D341Med (cell line): Measurements from ENCODE around the gene SLC25A51.
A peak's percentile ranks its signal among the peaks of the same experiment; 100 is the strongest.

Experiments
- DNase-seq: peaks from one replicate; pipeline ENCODE4 v3.0.0; 2012; ENCODE audit warnings: low spot score

SLC25A51 gene

DNA sequence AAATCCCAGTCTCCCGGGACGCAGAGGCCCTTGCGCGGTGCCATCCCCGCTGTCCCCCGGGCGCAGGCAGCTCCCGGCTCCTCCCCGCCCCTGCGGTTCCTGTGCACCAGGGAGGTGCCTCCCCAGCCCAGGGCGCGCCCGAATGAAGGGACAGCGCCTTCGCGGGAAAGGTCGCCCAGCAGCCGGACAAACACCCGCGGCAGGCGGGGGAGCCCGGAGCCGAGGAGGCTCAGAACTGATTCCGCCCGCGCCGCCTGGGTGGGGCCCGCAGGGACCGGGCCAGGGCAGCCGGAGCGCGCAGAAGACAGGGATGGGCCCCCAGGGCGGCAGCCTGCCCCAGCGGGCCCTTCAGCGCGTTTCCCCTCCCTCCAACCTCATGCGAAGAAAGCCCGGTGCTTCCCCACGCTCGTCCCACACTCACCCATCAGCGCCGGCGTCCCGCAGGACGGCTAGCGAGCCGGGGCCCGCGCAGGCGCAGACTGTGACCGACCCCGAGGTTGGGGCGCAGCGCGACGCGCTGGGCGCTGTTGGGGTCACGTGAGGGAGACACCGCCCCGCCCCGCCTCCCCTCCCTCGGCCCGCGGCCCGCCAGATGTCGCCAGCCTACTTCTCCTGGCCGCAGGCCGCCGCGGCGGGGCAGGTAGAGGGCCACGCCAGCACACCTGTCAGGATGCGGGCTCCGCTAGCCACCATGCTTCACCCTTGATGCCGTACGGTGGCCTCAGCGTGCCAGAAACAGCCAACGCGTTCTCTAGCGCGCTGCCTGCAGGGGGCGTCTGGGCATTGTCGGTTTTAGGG is at the start of gene SLC25A51:
SLC25A51 (minus strand) TSS at position 481 of the 798 bp plus-strand sequence. CDS start 15,577 bp downstream, outside the sequence.
- DNase-seq: peak; percentile 98

GRCh38 chr9:37953206-37953774 is 49.4 kb upstream of the SLC25A51 start:
- no peak for DNase-seq

DNA sequence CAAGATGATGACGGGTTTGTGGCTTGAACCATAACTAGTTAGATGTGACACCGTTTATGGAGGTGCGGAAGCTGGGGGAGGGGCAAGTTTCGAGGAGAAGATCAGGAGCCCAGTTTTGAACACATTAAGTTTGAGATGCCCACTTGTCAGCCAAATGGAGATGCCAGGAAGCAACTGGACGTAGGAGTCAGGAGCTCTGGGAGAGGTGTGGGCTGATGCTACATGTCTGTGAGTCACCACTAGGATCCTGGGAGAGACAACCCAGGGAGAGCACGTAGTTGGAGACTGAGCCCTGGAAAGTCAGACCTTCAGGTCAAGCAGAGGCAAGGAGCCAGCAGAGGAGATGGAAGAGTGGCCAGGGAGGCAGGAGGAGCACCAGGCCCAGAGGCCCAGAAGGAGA is 48.8 kb upstream of the SLC25A51 start:
- DNase-seq: no peak

GRCh38 chr9:37951671-37952449 is 47.9 kb upstream of the SLC25A51 start:
- peak; percentile 42 for DNase-seq

DNA sequence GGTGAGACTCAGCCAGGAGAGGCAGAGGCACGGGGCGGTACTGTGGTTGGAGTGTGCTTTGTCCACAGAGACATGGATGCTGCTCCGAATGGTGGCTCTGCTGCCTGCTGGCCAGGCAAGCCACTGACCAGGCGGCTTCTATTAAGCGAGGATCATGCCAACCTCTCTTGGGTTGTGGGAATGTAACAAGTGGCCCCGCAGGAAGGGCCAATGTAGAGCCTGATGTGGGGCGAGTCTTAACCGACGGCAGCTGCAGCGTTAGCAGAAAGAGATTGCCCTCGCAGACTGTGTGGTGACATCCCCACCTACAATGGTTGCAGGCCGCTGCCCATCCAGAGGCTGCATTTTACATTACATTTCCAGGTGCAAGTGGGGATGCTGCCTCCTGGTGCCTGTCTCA is 46.6 kb upstream of the SLC25A51 start:
- DNase-seq: no peak

DNA sequence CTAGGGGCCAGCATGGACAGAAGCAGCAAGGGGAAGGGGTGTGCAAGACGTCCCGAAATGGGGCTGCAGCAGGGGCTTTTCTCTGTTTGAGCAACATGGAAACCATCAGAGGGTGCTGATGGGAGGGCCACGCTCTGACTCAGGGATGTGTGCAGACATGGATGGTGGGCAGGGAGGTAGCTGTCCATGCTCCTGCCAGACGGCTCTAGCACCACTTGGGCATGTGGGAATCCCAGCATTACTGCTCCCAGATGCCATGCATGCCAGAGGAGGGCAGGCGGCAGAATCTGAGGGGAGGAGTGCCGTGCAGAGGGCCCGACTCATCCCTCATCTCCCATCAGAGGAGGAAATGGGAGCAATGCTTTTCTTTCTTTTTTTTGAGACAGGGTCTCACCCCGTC is 45.6 kb upstream of the SLC25A51 start:
- no peak for DNase-seq

GRCh38 chr9:37948417-37948980 is 44.6 kb upstream of the SLC25A51 start:
- DNase-seq: no peak

DNA sequence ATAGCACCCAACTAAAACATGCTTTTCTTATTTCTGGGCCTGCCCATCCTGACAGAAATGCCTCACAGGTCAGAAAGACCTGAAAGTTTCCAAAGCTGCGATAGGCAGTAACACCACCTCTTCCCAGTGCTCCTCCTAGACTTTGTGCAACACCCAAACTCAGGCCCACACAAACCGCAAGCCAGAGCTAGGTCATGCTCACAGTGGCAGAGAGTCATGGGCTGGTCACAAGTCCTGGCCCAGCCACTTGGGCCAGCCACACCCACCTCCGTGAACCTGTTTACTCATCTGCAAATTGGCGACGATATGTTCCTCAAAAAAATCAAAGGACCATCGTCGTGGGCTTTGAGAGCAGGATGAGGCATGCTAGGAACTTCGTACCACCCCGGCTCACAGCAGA is 44.0 kb upstream of the SLC25A51 start:
- no peak for DNase-seq

DNA sequence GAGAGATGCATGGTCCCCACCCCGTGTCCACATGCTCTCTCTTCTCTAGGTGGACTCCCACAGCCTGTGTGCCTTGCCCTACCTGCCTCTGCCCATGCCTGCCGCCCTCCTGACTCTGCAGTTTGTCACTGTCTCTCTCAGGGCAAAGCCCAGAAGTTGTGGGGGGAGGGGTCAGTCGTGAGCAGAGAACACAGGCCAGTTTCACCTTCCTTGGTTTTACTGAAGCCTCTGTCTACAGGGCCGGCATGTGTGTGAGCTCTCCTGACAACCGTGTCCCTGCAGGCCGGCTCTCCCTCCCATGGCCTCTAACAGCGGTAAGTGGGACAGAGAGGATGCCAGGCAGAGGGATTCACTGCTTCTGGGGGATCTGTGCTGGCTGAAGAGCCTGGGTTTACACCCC is 43.5 kb upstream of the SLC25A51 start:
- no peak for DNase-seq

- no peak for DNase-seq
Measured at GRCh38 chr9:37946971-37947370, 43.0 kb upstream of the SLC25A51 start.

- DNase-seq: no peak
Measured at GRCh38 chr9:37946041-37946440, 42.1 kb upstream of the SLC25A51 start.

GRCh38 chr9:37944671-37945481 is 40.9 kb upstream of the SLC25A51 start:
- DNase-seq: no peak

GRCh38 chr9:37944266-37944650 is 40.3 kb upstream of the SLC25A51 start:
- DNase-seq: no peak

DNA sequence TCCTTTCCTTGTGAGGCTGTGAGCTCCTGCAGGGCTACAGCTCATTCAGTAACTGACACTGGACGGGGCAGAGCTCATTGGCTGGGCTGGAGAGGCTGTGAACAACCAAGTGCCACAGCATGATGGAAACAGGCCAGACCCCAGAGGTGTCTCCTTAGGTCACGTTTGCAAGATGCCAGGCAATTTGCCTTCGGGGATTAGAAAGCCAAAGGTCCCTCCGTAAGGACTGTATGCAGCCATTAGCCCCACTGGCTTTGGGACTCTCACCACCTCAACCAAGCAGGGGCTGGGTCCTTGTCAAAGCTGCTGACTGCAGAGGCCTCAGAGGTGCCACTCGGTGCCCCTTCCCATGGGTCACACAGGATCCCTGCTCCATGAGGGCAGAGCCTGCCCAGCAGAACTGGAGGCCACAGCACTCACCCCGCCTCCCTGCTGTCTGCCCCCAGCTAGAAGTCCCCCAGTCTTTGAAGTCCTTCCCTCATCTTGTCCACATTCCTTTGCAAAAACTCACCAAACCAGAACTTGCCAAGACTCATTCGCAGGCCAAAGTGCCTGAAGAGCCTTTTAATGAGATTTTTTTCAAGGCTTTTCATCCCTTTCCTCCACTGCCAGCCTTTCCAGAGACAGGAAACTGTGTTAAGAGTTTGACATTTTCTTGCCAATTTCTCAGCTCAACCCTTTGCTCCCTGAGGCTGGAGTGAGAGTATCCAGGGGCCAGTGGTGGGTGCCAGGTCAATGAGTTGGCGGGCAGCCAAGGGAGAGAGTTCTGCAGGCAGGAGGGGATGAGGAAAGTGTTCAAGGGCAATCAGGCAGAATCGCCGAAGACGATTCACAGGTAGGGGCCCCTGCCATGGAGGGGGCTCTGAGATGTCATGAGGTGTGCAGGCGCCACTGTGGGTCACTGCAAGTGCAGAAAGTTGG is 39.7 kb upstream of the SLC25A51 start:
- no peak for DNase-seq

DNA sequence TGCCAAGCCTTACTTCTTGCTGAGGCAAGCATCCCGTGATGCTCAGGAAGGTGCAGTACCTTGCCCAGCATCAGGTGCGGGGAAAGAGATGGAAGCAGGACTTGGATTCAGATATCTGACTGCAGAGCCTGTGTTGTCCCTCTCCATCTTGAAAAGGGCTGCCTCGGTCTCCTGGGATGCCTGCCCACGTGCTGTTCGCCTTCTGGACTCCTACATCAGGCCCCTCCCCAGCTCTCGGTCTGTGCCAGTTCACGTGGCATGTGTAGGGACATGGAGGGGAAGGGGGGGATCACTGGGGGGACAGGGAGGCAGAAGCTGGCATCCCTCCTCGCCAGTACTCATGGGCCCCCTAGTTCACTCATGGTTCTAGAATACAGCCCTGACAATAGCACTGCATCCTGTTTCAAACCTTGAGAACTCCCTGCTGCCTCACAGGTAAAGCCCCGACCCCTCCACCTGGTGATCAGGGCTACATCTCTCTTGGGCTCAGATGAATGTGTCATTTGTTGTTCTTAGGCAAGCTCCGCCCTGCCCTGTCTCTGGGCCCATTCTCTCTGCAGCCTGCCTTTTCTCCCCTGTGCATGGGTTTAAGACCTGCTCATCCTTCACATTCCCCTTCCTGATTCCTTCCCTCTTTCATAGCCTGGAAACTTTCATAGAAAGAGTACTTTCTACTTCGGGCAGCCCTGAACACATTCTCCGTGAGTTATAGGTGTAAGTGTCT is 38.9 kb upstream of the SLC25A51 start:
- DNase-seq: no peak

- DNase-seq: no peak
Measured at GRCh38 chr9:37941253-37941652, 37.3 kb upstream of the SLC25A51 start.

DNA sequence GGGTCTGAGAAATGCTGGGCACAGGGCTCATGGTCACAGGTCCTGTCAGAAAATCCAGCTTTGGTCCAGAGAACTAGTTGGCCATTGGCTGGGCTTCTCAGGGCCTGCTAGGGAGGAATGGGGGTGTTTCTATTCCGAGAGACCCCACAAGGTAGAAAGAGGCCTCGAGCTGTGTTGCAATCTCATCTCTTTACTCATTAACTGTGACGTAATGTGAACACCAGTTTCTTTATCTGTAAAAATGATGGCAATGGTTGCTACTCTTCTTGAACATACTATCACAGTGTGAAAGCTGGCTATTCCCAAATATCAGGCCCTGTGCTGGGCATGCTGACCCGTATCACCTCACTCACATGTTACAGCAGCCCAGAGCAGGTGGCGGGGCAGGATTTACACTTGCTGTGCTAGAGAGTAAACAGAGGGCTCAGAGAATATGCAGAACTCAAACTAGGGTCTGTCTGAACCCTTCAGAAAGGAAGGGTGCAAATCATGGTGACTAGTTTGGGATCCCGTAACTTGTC is 35.7 kb upstream of the SLC25A51 start:
- DNase-seq: no peak

DNA sequence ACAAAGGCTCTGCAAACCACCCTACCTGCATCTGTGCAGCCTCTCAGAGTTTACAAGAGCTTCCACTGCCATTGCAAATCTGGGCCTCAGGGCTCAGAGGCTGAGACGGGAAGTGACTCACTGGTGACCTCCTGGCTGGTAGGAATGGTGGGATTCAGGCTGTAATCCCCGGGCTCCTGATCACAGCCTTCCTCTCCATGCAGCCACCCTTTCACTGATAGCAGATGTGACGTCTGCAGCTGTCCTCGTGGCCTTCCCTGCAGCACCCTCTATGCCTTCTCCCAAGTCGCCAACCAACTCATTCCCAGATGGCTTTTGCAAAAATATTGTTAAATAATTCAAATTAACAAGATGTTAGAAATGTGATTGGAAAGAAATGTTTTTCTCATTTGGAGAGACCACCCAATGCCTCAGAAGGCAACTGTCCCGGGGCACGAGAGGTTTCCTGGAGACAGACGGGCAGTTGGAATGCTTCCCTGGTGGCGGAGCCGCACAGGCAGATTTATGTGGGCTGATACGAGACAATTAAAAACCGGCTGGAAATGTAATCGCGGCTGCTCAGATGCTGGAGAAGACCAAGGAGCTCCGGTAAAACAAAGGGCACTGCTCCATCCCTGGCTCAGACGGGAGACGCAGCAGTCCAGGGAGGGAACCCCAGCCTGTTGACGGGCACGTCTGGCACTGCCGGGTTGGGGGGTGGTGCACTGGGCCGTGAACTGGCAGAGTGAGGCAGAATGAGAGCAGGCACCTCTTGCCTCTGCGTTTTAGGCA is 34.4 kb upstream of the SLC25A51 start:
- DNase-seq: no peak

DNA sequence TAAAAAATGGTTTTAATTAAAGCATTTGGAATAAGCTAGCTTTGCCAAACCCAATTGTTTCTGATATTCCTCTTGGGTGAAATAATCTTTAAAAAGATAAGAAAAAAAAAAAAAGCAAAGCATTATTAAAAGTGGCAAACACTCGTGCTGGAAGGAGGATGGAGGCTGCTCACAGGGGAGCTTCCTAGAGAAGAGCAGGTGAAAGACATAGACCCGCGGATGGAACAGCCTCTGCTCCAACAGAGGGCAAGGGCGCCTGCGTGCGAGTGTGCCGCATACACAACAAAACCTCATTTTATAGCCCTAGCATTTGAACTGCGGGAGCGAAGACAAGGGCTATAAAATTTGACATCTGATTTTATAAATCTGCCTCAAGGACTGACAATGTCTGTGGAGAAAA is 33.4 kb upstream of the SLC25A51 start:
- DNase-seq: no peak
